Retina (tissue), 1 donor: ENCODE measurements around the gene FADS1.

ENCODE experiments used
- DNase-seq: peaks from one replicate; pipeline ENCODE4 v3.0.0-alpha.2; 2016

FADS1 gene

GRCh38 chr11:61817471-61818202, 834 bp upstream of the FADS1 start:
- no peak for DNase-seq

DNA sequence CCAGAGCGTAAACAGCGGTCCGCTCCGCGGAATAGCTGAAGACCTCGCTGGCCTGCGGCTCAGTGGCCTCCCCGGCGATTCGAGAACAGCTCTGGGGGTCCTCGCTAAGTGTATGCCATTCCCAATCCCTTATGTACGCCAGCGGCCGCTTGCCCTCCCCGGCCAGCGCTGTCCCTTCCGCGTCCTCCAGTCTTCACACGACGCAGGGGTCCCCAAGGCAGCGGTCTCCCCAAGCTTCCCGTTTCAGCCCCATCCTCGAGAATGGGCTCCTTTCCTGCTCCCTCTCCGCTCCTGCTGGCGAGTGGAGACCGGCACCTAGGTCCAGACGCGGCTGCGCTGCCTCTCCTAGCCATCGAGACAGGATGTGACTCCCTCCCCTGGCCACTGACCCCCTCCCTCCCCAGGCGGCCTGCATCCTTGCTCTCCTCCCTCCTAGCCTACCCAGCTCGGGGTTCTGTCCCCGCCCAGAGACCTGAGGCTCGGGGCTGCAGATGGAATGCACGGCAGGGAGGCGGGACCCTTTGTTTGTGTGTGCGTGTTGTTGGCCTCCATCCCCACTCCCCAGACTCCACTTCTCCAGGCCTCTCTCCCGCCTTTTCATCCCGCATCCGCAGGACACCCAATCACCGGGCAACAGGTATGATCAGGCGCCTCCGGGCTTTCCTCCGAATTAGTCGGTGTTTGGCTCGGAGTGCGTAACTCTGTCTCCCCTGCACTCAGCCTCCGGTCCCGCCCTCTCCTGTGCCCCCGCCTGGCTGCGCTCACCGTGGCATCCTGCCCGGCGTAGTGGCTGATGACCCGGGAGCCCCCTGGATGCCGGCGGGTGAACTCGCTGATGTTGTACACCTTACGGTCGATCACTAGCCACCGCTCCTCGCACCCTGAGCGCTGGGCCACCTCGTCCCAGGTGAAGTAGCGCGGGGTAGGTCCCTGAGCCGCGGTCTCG, 740 bp downstream of the FADS1 start:
- peak; percentile 89 for DNase-seq

DNA sequence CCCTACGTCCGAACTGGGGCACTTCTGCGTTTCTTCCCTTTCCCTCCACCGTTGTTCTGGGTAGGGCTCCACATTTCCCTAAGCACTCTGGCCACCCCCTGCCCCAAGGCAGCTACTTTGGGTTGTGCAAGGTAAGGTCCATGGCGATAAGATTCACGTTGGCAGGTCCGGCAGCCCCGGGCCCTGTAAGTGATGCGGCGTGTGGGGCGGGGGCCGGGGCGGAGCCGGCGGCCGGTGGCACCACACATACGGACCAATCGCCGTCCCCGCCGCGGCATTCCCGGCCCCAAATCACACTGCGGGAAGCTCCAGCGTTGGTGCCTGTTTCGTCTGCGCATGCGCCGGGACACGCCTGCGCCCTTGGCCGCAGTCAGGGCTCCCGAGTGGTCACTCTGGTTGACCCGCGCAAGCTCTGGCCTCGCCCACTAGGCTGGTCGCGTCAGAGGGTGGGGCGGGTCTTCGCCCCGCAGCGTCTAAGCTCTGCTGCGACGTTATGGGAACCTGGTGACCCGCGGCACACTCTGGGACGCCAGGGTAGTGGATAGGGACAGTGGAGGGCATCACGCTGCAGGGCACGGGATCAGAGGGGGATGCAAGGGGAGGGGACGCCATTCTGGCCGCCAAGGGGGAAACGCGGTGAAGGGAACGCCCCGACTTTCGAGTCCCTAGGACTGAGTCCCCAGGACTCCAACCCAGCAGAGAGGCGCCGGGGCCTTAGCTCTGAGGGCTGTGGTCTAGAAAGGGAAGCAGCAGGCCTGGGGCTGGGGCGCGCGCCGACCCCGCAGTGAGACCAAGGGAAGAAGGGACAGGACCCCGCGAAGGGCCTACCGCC, 1.6 kb downstream of the FADS1 start:
- DNase-seq = peak; percentile 96

DNA sequence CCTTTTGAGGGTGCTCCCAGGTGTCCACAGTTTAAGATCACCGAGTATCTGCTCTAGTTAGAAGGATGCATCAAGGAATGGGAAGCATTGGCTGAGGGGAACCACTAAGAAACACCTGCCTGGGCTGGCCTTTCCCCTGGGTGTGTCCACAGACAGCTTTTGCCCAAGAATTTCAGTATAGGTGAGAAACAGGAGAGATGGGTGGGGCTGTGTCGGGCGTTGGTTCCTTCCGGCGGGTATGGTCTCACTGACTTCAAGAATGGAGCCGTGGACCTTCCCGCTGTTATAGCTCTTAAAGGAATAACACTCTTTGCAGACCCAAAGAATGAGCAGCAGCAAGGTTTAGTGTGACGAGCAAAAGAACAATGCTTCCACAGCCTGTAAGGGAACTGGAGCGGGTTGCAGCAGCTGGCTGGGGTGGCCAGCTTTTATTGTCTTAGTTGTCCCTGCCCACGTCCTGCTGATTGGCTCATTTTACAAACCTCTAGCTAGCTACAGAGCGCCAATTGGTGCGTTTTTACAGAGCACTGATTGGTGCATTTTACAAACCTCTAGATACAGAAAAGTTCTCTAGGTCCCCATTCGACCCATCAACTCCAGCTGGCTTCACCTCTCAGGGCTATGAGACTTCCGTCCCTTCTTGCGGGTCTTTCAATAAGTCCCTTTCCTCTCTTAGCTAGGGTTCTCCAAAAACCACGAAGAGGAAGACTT, 2.4 kb downstream of the FADS1 start:
- no peak for DNase-seq

GRCh38 chr11:61812736-61813411, 3.9 kb downstream of the FADS1 start:
- DNase-seq = no peak

GRCh38 chr11:61811831-61812230, 5.0 kb downstream of the FADS1 start:
- DNase-seq = no peak

DNA sequence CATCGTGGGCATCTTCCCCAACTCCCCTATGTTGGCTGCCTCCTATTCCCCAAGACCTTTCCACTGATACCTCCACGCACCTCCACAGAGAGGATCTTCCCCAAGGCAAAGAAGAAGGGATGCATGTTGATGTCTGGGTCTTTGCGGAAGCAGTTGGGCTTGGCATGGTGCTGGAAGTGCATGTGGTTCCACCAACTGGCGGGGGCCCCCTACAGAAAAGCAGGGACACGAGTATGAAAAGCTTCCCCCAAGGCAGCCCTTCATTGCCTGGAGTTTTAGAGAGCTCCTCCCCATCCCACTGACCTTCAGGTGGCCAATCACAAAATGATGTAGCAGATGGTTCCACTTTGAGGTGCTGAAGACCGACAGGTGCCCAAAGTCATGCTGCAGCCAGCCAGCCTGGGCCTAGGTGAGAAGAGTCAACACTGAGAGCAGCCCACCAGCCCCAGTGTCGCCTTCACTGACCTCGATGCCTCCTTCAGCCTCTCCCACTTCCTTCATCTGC, 6.1 kb downstream of the FADS1 start:
- DNase-seq = no peak

DNA sequence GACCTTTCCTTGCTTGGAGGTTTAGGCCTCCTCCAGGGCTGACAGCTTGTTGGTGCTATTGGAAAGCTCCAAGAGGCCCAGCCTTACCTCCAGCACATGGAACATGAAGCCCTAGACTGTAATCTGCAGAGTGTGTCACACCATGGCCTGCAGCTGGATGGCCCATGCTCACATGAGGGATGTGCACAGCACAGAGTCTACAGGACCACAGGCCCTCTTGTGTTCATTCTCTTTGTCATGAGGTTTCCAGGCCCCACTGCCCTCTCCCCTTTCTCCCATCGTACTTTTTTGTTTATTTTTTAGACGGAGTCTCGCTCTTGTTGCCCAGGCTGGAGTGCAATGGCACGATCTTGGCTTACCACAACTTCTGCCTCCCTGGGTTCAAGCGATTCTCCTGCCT, 10.0 kb downstream of the FADS1 start:
- no peak for DNase-seq

GRCh38 chr11:61805146-61805545, 11.7 kb downstream of the FADS1 start:
- no peak for DNase-seq

DNA sequence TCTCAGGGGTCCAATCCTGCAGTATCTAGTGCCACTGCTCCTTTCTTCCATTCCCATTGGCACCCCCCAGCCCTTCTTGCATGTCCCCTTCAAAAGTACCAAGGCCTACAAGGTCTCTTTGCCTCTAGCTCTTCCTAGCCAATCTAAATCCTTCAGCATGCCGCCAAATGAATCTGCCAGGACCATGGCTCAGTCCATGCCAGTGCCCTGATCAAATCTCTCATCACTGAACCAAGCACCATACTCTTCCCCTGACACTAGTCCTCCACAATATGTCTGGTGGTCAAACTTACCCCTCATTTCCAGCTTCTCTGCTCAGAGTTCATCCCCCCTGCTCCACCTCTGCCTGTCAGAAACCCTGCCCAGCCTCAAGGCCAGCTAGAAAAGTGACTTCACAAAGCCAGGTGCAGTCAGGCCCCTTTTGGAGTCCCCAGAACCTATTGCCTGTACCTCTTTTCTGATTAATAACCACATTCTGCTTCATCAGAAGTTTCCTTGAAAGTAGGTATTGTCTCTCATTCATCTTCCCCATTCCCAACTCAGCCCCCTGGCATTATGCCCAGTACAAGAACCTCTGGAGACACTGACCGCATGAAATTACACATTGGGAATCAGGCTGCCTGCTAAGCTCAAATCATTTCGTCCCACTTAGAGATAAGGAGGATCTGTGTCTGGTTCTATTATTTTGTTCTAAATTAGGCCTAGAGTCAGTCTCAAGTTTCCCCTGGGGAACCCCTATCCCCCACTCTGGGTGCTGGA, 12.7 kb downstream of the FADS1 start:
- no peak for DNase-seq

- no peak for DNase-seq
These were observed 14.2 kb downstream of the FADS1 start for GRCh38 chr11:61802605-61803004.

- DNase-seq = no peak
These were observed 16.2 kb downstream of the FADS1 start for GRCh38 chr11:61800331-61801281.

GRCh38 chr11:61799665-61800284, 17.0 kb downstream of the FADS1 start:
- no peak for DNase-seq

DNA sequence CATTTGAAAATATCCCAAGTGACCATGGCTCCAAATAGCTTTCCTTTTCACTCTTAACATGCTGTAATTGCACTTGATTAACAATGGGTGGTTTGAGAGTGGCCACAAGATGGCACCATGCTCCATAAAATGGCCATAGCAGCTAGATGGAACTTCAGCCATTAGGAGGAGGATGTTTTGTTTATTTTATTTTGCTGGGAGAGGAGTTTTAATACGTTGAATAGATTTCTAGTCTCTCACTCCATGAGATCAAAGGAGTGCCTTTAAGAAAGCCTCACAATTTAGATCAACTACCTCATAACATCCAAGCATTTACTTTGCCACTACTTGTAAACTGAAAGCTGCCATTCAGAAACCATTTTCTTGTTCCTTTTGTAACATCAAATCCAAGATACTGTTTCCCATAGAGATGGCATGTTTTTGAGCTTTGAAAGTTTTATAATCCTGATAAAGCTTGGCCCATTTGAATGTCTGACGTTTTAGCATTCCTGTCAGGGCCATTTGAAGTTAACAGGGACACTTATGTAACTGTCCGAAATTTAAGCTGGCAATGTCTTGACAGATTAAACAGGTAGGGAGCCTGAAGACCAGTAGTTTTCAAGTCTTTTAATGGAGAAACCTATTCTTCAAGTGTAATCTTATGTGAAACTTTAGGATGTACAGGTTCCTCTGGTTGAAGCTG, 19.4 kb downstream of the FADS1 start:
- DNase-seq = peak; percentile 72

DNA sequence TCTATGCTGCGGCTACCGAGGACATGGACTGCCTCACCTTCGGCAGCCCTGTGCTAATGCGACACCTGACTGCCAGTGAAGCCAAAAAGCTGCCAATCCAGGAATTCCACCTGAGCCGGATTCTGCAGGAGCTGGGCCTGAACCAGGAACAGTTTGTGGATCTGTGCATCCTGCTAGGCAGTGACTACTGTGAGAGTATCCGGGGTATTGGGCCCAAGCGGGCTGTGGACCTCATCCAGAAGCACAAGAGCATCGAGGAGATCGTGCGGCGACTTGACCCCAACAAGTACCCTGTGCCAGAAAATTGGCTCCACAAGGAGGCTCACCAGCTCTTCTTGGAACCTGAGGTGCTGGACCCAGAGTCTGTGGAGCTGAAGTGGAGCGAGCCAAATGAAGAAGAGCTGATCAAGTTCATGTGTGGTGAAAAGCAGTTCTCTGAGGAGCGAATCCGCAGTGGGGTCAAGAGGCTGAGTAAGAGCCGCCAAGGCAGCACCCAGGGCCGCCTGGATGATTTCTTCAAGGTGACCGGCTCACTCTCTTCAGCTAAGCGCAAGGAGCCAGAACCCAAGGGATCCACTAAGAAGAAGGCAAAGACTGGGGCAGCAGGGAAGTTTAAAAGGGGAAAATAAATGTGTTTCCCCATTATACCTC, 20.8 kb downstream of the FADS1 start:
- no peak for DNase-seq

- no peak for DNase-seq
These were observed 21.3 kb downstream of the FADS1 start for GRCh38 chr11:61795459-61795858.

- no peak for DNase-seq
These were observed 22.2 kb downstream of the FADS1 start for GRCh38 chr11:61794579-61794978.

DNA sequence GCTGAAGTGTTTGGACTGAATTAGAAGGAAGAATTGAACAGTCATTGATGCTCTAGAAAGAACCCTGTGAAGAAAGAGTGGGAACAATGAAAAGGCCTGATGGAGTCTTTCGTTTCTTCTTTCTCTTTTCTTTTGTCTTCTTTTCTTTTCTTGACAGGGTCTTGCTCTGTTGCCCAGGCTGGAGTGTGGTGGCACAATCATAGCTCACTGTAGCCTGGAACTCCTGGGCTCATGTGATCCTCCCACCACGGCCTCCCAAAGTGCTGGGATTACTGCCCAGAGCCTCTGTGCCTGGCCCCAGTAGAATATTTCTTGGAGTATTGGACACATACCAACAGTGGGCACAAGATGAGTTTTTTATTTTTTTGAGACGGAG, 23.0 kb downstream of the FADS1 start:
- DNase-seq = no peak
